Measurements from ENCODE around the gene TBXAS1.

DNA sequence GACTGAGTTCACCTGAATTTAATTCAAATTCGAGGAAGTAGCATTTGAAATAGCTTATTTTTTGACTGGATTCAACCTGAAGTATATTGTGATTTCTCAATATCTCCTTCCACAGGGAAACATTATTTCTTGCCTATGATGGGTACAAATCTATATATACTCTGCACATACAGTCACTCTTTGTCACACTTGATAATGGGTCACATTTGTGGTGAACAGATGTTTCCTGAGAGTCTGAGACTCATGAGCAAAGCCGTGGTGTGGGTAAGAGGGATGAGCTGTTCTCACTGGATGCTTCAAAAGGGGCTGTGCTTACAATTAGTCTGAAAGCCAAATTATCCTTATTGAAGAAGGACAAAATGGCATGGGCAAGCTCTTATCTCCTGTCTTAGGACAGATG is 18.0 kb upstream of the TBXAS1 start:
- TF ChIP-seq POLR2AphosphoS5 (IDR thresholded peaks at IDR 0.05; ENCODE audit: borderline replicate concordance, low read depth, low read length) (no peak), EZH2 (IDR thresholded peaks at IDR 0.05) (no peak), FOXP2 (optimal IDR thresholded peaks at IDR 0.05; ENCODE audit: control extremely low read depth, extremely low read length, insufficient read depth) (no peak)

All from SK-N-MC (cell line).